Measurements from ENCODE around the gene ATP8A2.

The ATP8A2 gene

DNA sequence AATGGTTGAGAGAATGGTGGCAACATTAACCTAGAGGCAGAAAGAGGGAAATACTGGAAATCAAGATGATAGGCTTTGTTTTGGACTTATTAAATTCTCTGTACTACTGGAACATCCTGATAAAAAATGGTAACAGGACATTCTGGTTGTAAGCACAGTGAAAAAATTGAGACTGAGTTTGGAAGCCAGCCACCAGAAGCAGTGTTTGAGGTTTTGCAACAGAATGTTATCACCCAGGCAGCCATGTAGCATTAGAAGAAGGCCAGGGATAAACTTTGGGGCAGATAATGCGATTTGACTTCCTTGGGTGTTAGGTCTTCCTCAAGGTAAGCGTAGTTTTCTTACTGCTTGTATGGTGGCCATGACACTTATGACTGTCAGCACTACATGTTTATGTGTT is 307.4 kb downstream of the ATP8A2 start:
- in situ Hi-C loops (cut with MboI; ENCODE audit: low sequenced_read_pairs), result no loop called here

DNA sequence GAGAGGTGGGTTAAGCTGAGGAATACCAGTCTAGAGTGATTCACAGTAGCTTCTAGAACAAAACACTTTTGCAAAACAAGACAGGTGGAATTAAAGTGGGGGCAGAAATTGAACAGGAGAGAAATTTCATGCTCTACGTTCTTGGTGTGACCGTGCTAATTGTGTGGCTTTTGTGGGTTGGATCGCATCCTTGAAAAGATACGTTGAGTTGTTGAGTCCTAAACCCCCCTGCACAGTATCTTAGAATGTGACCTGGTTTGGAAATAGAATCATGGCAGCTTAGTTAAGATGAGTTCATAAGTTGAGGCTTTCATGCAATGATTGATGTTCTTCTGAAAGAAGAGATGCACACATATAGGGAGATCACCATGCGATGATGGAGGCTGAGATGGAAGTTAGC is 308.2 kb downstream of the ATP8A2 start:
- in situ Hi-C loops (cut with MboI; ENCODE audit: low sequenced_read_pairs), result no loop called here

GRCh38 chr13:25682276-25682675 is 310.5 kb downstream of the ATP8A2 start:
- in situ Hi-C loops (cut with MboI; ENCODE audit: low sequenced_read_pairs), result no loop called here

DNA sequence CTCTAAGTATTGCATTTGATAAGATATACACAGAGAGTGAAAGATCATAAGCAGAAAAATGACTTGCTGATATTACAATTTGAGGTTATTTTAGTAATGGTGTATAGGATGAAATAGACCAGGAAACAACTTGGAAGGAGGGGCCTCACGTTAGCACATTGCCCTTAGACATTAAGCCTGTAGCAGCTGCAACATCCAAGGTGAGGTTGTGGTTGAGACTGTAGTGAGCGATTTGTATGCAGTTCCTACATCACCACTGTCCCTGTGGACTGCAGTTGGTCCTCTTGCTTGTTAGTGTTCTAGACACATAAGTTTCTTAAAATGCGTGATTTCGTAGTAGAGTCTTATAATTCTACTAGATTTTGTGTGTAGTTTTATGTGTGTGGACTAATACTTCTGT is 311.3 kb downstream of the ATP8A2 start:
- in situ Hi-C loops (cut with MboI; ENCODE audit: low sequenced_read_pairs), result no loop called here

DNA sequence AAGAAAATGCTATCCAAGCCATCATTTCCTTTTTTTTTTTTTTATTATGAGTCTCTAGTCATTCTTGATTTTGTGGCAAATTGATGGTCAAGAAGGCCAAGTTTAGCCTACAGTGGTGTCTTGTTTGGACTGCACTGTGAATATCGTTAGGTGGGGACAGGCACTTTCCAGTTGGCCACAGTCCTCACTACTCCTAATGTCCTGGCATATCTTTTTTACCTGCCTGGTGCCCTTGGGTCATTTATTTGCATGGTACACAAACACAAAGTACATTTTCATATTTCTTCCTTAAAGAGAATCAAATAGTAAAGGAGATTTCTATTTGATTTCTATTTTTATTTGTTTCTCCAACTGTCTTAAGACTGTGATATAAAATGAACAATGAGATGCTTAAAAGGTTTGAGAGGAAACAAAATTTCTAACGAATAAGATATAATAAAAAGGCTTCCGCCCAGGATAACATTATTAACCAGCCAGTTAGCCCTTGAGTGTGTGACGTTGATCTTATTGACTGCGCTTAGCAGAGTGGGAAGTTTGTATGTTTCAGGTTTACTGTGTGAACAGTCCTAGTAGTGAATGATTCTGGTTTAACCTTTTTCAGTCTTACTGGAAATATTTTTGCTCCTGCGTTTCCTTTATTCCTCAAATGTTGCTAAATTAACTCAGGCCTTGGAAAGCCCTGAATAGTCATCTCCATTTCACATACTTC is 312.0 kb downstream of the ATP8A2 start:
- in situ Hi-C loops (cut with MboI; ENCODE audit: low sequenced_read_pairs), result no loop called here

- in situ Hi-C loops (cut with MboI; ENCODE audit: low sequenced_read_pairs), result no loop called here
These were observed 312.7 kb downstream of the ATP8A2 start for GRCh38 chr13:25684491-25684890.

DNA sequence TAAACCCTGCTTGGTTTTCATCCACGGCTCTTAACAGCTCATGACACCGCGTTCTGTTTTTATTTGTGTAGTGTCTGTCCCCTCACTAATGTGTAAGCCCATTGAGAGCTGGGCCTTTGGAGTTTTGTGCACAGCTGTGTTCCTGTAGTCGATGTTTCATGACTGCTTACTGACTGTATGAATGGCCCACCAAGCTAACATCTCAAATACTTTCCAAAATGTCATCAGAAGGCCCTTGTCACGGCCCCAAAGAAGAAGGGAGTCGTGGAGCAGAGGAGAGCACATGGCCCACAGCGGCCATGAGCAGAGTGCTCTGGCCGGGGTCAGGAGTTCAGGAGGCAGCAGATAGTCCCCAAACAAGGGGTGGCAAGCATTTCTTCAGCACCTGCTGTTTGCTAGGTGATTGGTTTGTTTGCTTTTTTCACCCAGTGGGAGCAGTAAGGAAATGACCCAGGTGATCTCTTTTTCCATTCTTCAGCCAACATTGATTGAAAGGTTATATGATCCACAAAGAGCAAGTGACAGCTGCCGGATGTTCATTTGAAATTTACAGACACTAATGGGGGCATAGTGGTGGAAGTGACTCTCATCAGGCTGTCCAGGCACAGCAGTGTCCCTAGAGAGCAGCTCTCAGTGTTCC is 315.2 kb downstream of the ATP8A2 start:
- in situ Hi-C loops (cut with MboI; ENCODE audit: low sequenced_read_pairs), result no loop called here

DNA sequence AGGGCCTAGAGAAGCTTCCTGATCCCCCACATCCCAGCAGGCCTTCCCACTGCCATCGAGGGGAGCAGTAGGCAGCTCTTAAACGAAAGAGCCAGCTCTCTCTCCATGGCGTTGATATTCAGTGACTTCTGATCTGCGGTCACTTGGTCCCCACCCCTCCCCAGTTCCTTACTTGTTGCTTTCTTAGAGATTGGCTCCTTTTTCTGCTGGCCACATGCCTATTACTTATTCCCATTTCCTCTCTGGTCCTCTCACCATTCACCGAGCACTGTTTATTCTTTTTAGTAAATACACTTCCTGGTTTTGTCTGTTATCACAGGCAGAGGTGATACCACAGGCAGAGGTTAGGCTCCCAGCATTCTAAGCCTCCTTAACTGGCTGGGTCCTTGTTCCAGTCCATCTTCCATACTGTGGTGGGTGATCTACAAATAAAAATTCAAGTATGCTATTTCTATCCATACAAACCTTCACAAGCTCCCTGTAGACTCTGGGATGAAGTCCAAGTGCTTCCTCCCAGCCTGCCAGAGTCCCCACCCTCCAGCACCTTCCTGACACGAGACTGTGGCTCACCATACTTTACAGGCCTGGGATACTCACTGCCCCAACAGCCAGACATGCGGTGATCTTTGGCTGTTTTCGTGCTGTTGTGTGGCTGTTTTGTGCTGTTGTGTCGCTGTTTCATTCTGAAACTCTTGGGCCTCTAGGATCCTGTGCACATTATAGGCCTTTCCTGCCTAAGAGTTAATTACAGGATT is 315.9 kb downstream of the ATP8A2 start:
- in situ Hi-C loops (cut with MboI; ENCODE audit: low sequenced_read_pairs), result no loop called here

DNA sequence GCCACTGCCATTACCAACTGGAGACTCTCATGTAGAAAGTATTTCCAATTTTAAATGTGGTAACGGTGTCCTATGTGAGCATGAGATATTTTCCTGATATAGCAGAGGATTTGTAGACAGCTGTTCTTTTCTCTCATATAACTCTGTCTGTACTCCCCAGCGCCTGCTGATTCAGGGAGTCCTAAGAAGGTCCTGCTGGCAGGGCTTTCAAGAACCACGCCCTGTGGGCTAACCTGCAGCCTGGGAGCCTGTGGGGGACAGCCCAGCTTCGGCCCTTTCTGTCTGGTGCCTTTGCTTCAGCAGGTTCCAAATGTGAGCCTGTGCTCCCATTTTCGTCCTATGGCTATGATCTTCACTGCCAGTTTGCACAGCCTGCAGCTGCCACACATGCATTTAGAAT is 316.8 kb downstream of the ATP8A2 start:
- in situ Hi-C loops (cut with MboI; ENCODE audit: low sequenced_read_pairs), result no loop called here

DNA sequence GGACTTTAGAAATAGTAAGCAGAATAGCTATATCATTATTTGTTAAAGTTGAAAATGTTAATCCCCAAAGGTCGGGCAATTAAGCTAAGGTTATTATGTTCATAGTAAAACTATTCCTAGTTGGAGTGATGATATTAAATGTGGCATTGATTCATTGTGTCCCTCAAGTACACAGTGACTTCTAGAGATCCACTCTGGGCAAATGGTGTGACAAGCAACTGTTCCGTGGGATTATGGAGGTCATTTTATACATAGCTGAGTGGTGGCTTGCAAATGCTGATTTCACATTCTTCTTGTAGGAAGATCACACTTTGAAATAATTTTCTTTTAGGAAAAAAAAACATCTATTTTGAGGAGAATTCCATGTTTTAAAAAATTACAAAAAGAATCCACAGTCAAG is 317.8 kb downstream of the ATP8A2 start:
- in situ Hi-C loops (cut with MboI; ENCODE audit: low sequenced_read_pairs), result no loop called here

GRCh38 chr13:25690582-25690981 is 318.8 kb downstream of the ATP8A2 start:
- in situ Hi-C loops (cut with MboI; ENCODE audit: low sequenced_read_pairs), result no loop called here

- in situ Hi-C loops (cut with MboI; ENCODE audit: low sequenced_read_pairs), result no loop called here
These were observed 319.9 kb downstream of the ATP8A2 start for GRCh38 chr13:25691654-25692053.

- in situ Hi-C loops (cut with MboI; ENCODE audit: low sequenced_read_pairs), result no loop called here
These were observed 320.3 kb downstream of the ATP8A2 start for GRCh38 chr13:25692099-25692498.

DNA sequence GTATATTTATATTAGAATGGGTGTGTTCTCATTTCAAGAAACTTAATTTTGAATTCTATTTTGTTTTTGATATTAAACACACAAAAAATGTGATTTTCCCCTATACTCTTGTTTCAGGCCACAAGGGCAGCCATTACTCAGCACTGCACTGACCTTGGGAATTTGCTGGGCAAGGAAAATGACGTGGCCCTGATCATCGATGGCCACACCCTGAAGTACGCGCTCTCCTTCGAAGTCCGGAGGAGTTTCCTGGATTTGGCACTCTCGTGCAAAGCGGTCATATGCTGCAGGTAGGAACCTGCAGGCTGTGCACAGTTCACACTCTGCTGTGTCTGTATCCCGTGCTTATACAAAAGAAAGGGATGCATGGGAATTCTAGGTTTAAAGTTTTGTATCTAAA is 327.3 kb downstream of the ATP8A2 start:
- in situ Hi-C loops (cut with MboI; ENCODE audit: low sequenced_read_pairs), result no loop called here

DNA sequence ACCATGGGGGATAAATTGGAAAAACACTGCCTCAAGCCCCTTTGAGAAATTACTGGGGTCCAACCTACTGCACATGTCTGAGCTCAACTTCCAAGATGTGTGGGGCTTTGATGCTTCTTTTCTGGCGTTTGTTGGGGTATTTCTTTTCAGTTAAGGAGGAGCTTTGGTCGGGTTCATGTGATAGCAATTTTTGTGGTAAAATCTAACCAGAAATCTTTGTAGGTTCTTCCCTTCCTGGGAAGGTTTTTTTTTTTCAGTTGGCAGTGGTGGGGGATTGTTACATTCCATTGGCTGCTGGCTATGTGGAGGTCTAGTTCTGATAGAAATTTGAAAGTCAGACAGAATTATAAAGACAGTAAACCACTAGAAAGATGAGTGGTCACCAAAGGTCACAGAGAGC is 327.8 kb downstream of the ATP8A2 start:
- in situ Hi-C loops (cut with MboI; ENCODE audit: low sequenced_read_pairs), result no loop called here

DNA sequence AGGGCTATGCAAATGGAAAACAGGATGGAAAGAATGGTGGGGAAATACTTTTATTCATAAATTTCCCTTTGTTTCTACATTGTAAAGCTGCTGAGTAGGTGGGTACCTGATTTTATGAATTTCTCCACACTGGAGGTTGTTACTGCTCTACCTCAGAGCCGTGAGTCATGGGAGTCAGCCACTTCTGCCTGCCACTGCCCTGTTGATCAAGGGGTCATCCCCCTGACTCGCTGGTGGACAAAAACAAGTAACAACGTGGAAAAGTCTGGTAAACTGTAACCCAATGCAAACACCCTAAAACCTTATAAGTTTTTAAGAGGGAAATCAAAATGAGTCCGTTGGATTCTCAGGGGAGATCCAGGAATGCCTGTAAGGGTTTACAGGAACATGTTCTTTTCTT is 329.5 kb downstream of the ATP8A2 start:
- in situ Hi-C loops (cut with MboI; ENCODE audit: low sequenced_read_pairs), result no loop called here

- in situ Hi-C loops (cut with MboI; ENCODE audit: low sequenced_read_pairs), result no loop called here
These were observed 330.6 kb downstream of the ATP8A2 start for GRCh38 chr13:25702386-25702785.

- in situ Hi-C loops (cut with MboI; ENCODE audit: low sequenced_read_pairs), result no loop called here
These were observed 336.0 kb downstream of the ATP8A2 start for GRCh38 chr13:25707726-25708125.

- in situ Hi-C loops (cut with MboI; ENCODE audit: low sequenced_read_pairs), result no loop called here
These were observed 336.5 kb downstream of the ATP8A2 start for GRCh38 chr13:25708268-25708667.

DNA sequence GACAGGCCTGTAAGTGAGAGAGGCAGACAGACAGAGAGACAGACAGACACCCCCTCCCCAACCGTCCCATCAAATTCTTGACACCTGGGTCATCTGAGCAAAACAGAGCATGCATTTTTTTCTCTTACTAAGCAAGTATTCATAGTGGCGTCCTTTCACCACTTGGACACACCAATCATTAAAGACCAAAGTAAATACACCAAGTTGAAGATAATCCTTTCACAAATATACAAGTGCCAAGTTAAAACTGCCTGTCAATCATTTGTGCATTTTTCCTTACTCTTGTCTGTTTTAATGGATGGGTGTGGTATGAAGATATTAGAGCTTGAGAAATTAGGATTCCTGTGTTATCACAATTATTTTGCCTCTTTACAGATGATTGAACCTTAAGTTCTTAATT is 337.3 kb downstream of the ATP8A2 start:
- in situ Hi-C loops (cut with MboI; ENCODE audit: low sequenced_read_pairs), result no loop called here

- in situ Hi-C loops (cut with MboI; ENCODE audit: low sequenced_read_pairs), result no loop called here
These were observed 344.0 kb downstream of the ATP8A2 start for GRCh38 chr13:25715760-25716159.

DNA sequence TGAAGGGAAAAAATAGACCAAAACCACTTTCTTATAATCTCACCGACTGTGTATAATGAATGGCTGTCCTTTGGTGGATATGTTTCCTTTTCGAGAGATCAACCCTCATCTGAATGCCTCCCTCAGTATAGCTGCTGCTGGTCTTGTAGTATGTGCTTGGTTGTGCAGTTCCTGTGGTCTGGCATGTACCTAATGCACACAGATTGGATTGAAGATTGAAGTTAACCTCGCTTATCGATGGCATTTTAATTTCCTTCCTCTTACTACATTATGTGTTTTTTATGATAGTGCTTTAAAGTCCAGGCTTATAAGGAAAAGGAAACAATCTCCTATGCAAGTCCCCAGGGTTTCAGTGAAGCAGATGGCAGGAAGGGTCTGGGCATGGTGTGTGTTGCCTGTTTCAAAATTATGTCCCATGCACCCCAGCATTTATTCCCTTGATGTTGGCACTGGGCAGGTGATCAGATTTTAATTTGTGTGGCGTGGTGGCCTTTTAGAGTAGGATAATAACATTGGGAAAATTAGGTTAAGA is 346.0 kb downstream of the ATP8A2 start:
- in situ Hi-C loops (cut with MboI; ENCODE audit: low sequenced_read_pairs), result no loop called here
